NCI-H1105 treated with DMSO at 0.1 percent for 48 hours (cell line): Measurements from ENCODE around the gene ACMSD.
"Not testable (repeated sequence)": the region's sequence is repeated elsewhere in the genome, so short reads cannot be mapped to it uniquely, and the experiment has no call there.

Experiments used
- DNase-seq: peaks from one replicate; lab custom pipeline; 2025; lab: John Stamatoyannopoulos, UW

The ACMSD gene

GRCh38 chr2:134838143-134838620 is at the start of gene ACMSD:
TSS of gene ACMSD (plus strand) at chr2:134838616. CDS start at chr2:134838683, 67 bp downstream.
- no peak for DNase-seq

GRCh38 chr2:134790487-134790886 is 47.9 kb upstream of the ACMSD start:
- no peak for DNase-seq

- DNase-seq, result no peak
Observed at GRCh38 chr2:134791616-134792015, 46.8 kb upstream of the ACMSD start.

GRCh38 chr2:134792186-134792585 is 46.2 kb upstream of the ACMSD start:
- DNase-seq, result no peak

GRCh38 chr2:134795765-134796164 is 42.7 kb upstream of the ACMSD start:
- no peak for DNase-seq

GRCh38 chr2:134796373-134796772 is 42.0 kb upstream of the ACMSD start:
- DNase-seq, result no peak

- no peak for DNase-seq
Observed at GRCh38 chr2:134799936-134800335, 38.5 kb upstream of the ACMSD start.

- no peak for DNase-seq
Observed at GRCh38 chr2:134800341-134800740, 38.1 kb upstream of the ACMSD start.

GRCh38 chr2:134803609-134804405 is 34.6 kb upstream of the ACMSD start:
- not testable (repeated sequence) for DNase-seq

- DNase-seq, result no peak
Observed at GRCh38 chr2:134815741-134816140, 22.7 kb upstream of the ACMSD start.

- DNase-seq, result no peak
Observed at GRCh38 chr2:134818321-134818720, 20.1 kb upstream of the ACMSD start.

GRCh38 chr2:134819334-134819733 is 19.1 kb upstream of the ACMSD start:
- DNase-seq, result no peak

- DNase-seq, result no peak
Observed at GRCh38 chr2:134823431-134823830, 15.0 kb upstream of the ACMSD start.

- DNase-seq, result no peak
Observed at GRCh38 chr2:134823832-134824231, 14.6 kb upstream of the ACMSD start.

- DNase-seq, result not testable (repeated sequence)
Observed at GRCh38 chr2:134825716-134826115, 12.7 kb upstream of the ACMSD start.

GRCh38 chr2:134835471-134835870 is 2.9 kb upstream of the ACMSD start:
- DNase-seq, result no peak

GRCh38 chr2:134836986-134837385 is 1.4 kb upstream of the ACMSD start:
- DNase-seq, result no peak

- peak; percentile 14 for DNase-seq
Observed at GRCh38 chr2:134839649-134840048, 1.2 kb downstream of the ACMSD start.

GRCh38 chr2:134842930-134843490 is 4.6 kb downstream of the ACMSD start:
- no peak for DNase-seq

- no peak for DNase-seq
Observed at GRCh38 chr2:134843968-134844367, 5.6 kb downstream of the ACMSD start.

GRCh38 chr2:134845028-134845427 is 6.6 kb downstream of the ACMSD start:
- DNase-seq, result no peak

GRCh38 chr2:134845719-134846118 is 7.3 kb downstream of the ACMSD start:
- no peak for DNase-seq

- no peak for DNase-seq
Observed at GRCh38 chr2:134846213-134846612, 7.8 kb downstream of the ACMSD start.

- DNase-seq, result not testable (repeated sequence)
Observed at GRCh38 chr2:134847582-134847981, 9.2 kb downstream of the ACMSD start.
